NCI-H1436 treated with DMSO at 0.1 percent for 48 hours (cell line): Measurements from ENCODE around the gene PRKAG2.
"Not testable (repeated sequence)": the region's sequence is repeated elsewhere in the genome, so short reads cannot be mapped to it uniquely, and the experiment has no call there.

Experiments
- DNase-seq: peaks from one replicate; lab custom pipeline; 2025; lab: John Stamatoyannopoulos, UW

The PRKAG2 gene

GRCh38 chr7:151541709-151542499, 335.0 kb downstream of the PRKAG2 start:
- DNase-seq, result no peak

DNA sequence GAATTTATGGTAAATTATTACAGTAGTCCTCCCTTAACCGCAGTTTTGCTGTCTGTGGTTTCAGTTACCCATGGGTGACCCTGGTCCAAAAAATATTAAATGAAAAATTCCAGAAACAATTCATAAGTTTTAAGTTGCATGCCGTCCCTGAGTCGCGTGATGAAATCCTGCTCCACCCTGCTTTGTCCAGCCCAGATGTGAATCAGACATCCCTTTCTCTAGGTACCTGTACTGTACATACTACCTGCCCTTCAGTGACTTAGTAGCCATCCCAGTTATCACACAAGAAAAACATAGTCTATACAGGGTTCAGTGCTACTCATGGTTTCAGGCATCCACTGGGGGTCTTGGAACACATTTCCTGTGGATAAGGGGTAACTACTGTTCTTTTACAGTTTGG, 336.8 kb downstream of the PRKAG2 start:
- no peak for DNase-seq

- DNase-seq, result peak; percentile 97
Observed at GRCh38 chr7:151539088-151539671, 337.7 kb downstream of the PRKAG2 start.

GRCh38 chr7:151537818-151538561, 338.9 kb downstream of the PRKAG2 start:
- DNase-seq, result peak; percentile 11

GRCh38 chr7:151536178-151536577, 340.7 kb downstream of the PRKAG2 start:
- not testable (repeated sequence) for DNase-seq

DNA sequence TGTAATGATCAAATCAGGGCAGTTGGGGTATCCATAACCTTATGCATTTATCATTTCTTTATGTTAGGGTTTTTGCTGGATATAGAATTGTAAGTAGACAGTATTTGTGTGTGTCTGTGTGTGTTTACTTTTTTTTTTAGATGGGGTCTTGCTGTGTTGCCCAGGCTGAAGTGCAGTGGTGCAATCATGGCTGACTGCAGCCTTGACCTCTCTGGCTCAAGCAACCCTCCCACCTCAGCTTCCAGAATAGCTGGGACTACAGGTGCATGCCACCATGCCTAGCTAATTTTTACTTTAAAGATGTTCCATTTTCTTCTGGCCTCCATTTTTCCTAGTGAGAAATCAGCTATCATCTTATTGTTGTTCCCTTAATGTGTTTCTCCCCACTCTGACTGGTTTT, 347.1 kb downstream of the PRKAG2 start:
- no peak for DNase-seq

DNA sequence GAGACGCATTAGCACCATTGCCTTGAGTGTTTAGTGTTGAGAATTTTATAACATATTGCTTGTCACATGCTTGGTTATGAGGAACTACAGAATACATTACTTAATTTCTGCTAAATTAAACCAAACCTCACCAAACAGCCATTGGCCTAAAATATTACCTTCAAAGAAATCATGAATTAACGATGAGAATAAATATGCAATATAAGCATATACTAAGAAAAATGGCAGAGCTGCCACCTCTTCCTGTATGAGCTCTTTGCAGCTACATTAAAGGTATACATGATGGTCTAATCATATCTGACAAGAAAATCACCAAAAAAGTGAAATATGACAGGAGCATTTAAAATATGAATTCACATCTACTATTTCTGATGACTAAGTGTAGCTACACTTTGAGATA, 352.1 kb downstream of the PRKAG2 start:
- no peak for DNase-seq

DNA sequence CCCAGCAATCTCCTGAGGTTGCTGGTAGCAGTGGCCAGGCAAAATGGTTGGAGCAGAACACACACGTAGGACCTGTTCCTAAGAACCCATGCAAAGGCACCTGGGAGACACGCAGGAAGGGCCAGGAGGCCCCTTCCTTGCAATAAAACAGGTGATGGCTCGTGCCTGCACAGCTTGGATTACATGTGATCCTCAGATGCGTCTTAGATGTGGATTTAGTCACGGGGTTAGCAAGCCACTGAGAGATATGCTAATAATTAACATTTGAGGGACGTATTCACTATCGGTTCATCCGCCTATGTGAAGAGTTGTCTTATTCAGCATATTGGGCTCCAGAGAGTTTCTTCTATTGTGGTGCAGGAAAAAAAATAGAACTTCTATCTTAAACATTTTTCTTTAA, 352.6 kb downstream of the PRKAG2 start:
- no peak for DNase-seq

GRCh38 chr7:151520419-151521261, 356.3 kb downstream of the PRKAG2 start:
- no peak for DNase-seq

DNA sequence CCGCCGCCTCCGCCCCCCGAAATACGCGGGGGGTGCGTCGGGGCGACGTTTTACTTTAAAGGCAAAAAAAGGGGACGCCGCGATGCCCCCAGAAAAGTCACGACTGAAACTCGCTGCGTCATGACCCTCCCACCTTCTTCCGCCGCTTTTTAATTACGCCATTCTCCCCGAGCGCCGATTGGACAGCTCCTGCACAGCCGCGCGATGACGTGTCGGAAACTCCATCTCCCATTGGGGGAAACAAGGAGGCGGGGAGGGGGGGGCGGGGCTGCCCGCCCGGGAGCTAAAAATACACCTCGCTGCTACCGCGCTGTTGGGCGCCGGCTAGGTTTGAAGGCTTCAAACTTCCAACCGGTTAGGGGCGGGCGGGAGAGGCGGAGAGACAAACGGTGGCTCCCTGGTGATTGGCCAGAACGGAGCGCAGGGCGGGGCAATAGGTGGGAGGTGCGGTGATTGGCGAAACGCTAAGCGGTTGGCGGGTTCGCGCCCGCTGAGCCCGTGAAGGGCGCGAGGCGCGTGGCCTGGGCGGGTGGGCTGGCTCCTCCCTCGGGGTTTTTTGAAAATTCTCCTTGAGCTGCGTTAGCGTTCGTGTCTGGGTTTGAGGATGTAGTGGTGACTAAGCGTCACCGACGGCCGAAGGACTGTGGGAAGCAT, 357.0 kb downstream of the PRKAG2 start, which contains the start of gene RHEB:
RHEB (minus strand) TSS at position 131 of the 654 bp plus-strand sequence. CDS start 384 bp downstream, outside the sequence.
- DNase-seq, result peak; percentile 82

- not testable (repeated sequence) for DNase-seq
Observed at GRCh38 chr7:151518947-151519764, 357.8 kb downstream of the PRKAG2 start.

DNA sequence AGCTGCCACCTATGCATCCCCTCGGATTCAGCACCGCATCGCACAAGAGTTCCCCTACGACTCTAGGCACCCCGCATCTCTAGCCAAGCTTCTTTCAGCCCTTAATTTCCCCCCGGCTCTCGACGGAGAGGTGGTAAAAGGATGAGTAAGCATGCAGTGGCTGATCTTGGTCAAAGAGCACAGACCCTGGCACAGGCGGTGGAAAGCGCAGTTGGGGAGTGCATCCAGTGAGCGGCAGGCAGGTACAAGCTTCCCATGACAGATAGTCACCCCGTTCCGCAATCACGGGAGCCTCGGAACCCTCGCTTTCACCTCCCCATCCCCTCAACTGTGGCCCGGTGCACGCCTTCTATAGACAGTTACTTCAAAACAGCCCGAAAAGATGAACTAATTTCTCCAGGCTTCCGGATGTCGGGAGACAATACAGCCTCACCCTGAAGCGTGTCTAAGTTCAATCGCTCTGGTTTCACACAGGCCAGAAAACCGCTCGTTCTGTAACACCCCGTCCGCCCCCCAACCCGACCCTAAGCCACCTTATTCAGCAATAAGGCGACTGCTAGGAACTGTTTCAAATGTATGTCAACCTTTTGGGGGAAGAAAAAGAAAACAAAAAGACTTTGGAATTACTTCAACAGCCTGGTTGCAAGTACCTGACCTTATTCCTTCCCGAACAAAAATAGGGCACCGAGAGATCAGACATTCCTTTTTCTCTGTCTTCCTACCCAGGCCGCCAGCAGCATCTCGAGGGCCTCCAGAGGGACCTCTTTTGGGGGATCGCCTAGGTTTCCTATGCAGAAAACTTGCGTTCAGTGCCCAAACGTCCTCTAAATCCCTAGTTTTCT, 358.6 kb downstream of the PRKAG2 start:
- DNase-seq, result no peak

- no peak for DNase-seq
Observed at GRCh38 chr7:151517601-151518104, 359.3 kb downstream of the PRKAG2 start.

- no peak for DNase-seq
Observed at GRCh38 chr7:151515276-151515565, 361.7 kb downstream of the PRKAG2 start.

- no peak for DNase-seq
Observed at GRCh38 chr7:151514461-151515275, 362.2 kb downstream of the PRKAG2 start.

GRCh38 chr7:151513133-151513532, 363.8 kb downstream of the PRKAG2 start:
- DNase-seq, result no peak

- DNase-seq, result no peak
Observed at GRCh38 chr7:151512353-151512752, 364.6 kb downstream of the PRKAG2 start.

- DNase-seq, result no peak
Observed at GRCh38 chr7:151511946-151512345, 365.0 kb downstream of the PRKAG2 start.

- DNase-seq, result no peak
Observed at GRCh38 chr7:151511270-151511669, 365.6 kb downstream of the PRKAG2 start.
